HG03108 (cell line): Measurements from ENCODE around the gene LINGO3.

ENCODE experiments used
- ATAC-seq: cut with Tn5 transposase; IDR thresholded peaks from one replicate; pipeline ENCODE4 v1.9.1; 2021; ENCODE audit warnings: moderate library complexity; ENCODE audit not compliant: unreplicated experiment

LINGO3 gene

GRCh38 chr19:2307518-2308012 is 389 bp downstream of the LINGO3 start:
- no peak for ATAC-seq

GRCh38 chr19:2306971-2307370 is 983 bp downstream of the LINGO3 start:
- ATAC-seq = no peak

- ATAC-seq = no peak
Observed at GRCh38 chr19:2306281-2306806, 1.6 kb downstream of the LINGO3 start.

GRCh38 chr19:2305452-2306280 is 2.3 kb downstream of the LINGO3 start:
- ATAC-seq = no peak

GRCh38 chr19:2303211-2303798 is 4.6 kb downstream of the LINGO3 start:
- ATAC-seq = no peak

GRCh38 chr19:2302319-2303210 is 5.4 kb downstream of the LINGO3 start:
- ATAC-seq = no peak

- ATAC-seq = no peak
Observed at GRCh38 chr19:2300533-2300932, 7.4 kb downstream of the LINGO3 start.

- no peak for ATAC-seq
Observed at GRCh38 chr19:2296141-2296540, 11.8 kb downstream of the LINGO3 start.

- ATAC-seq = no peak
Observed at GRCh38 chr19:2294687-2295335, 13.1 kb downstream of the LINGO3 start.

GRCh38 chr19:2291185-2291751 is 16.7 kb downstream of the LINGO3 start:
- ATAC-seq = no peak

GRCh38 chr19:2290441-2291184 is 17.3 kb downstream of the LINGO3 start:
- no peak for ATAC-seq

- ATAC-seq = no peak
Observed at GRCh38 chr19:2289714-2290435, 18.1 kb downstream of the LINGO3 start.

GRCh38 chr19:2288818-2289713 is 18.9 kb downstream of the LINGO3 start:
- no peak for ATAC-seq

GRCh38 chr19:2288338-2288817 is 19.6 kb downstream of the LINGO3 start:
- ATAC-seq = no peak

GRCh38 chr19:2287585-2288337 is 20.2 kb downstream of the LINGO3 start:
- ATAC-seq = no peak

- no peak for ATAC-seq
Observed at GRCh38 chr19:2286402-2287140, 21.4 kb downstream of the LINGO3 start.
